GM18502 (cell line): ENCODE measurements around the gene CIRBP.

Source experiments
- ATAC-seq: cut with Tn5 transposase; IDR thresholded peaks from one replicate; pipeline ENCODE4 v1.9.1; 2021; ENCODE audit warnings: mild to moderate bottlenecking; ENCODE audit not compliant: unreplicated experiment, poor library complexity

CIRBP gene

DNA sequence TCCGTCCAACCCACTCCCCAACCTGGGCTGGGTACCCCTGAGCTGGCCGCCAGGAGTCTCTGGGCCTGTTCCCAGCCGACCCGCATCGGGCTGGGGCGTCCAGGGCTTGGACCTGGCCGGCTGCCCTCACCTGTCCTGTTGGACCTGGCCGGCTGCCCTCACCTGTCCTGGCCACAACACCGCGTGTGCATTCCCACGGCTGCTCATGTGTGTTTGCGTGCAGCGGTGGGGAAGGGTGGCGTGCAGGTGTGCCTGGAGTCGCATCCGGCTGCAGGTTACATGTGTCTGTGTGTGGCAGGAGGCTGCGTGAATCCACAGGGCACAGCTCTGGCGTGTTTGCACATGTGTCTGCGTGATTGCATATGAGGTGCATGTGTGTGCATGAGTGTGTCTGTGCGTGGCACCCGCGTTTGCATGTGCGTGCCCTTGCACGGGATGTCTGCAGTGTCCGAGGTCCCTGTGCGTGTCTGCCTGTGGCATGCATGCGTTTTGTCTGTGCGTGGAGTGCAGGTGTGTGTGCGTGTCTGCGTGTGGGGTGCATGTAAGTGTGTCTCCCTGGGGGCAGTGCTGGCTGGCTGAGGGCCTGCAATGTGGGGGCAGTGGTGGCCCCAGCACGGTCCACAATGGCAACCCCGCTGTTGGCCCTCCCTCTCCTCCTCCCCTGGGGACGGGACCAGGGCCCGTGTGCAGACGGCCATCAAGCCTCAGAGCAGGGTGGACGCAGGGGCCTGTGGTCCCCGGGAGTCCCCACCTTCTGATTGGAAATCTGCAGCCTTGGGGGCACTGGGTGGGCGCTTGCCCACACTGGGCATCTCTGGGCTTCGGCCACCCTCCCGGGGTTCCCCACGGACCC, 19.9 kb downstream of the CIRBP start:
- ATAC-seq = no peak

DNA sequence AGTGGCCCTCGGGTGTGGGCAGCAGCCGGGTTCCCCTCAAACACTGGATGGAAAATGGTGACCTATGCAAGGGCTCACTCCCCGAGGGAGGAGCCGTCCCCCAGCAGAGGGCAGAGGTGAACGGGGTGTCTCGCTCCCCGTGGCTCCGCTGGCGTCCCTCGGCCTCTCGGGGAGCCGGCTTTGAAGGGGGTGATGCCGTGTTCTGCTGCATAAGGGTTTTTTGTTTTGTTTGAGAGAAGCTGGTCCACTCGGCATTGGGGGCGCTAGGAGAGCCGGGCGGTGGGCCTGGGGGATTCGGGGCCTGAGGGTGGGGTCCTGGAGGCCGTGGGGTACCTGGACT, 20.5 kb downstream of the CIRBP start:
- no peak for ATAC-seq

DNA sequence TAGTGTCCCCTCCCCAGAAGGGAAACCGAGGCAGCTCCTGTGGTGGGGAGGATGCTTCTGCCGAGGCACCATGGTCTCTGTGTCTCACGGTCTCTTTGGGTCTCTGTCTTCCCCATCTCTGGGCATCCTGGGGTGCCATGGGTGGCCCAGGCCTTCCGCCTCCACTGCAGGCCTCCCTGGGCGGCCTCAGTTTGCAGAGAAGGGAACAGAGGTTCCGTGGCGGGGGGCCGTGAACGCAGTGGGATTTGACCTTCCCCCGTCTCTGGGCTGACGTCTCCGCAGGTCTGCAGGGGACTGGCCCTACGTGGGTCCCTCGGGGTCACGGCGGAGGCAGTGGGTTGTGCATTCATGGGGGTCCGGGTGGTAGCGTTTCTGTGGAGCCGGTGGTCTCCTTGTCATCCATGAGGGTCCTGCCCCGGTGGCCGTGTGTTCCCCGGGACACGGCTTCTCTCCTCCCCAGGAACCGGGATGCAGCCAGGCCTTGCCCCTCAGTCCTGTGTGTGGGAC, 21.1 kb downstream of the CIRBP start:
- no peak for ATAC-seq

DNA sequence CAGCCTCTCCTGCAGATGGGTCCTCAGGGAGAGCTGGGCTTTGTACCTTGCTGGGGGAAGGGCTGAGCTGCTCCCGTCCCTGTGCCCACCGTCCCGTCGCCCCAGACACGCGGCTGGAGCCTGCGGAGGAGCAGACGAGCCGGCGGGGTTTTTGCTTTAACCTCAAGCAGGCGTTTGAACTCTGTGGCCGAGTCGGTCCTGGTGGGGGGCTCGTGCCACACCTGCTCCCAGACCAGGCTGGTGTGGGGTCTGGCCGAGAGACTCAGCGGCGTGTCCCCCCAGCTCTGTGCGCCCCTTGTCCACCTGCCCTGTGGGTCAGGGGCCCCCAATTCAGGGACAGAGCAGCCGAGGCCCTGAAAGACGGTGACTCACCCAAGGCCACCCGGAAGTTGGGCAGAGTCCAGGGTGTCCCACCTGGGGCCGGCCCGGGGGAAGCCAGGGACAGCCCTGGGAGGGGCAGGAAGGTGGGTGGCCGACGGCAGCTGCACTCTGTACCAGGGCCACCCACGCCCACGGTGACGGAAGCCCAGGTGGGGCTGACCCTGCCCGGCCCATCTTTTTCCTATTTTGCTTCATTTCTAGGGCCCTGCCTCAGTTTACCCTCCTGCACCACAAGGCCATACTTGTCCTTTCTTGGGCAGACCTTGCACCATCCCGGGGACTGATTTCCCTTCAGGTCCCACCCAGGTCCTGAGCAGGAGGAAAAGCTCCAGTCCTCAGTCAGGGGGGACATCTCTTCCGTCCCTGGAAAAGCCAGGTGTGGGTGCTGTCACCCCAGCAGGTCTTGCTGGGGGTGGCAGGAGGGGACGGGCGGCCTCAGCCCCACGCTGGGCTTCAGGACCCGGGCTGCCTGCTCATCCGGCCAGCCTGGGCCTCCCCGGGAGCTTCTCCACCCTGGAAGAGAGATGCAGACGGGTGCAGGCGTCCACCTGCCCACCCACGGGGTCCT, 21.8 kb downstream of the CIRBP start:
- no peak for ATAC-seq

DNA sequence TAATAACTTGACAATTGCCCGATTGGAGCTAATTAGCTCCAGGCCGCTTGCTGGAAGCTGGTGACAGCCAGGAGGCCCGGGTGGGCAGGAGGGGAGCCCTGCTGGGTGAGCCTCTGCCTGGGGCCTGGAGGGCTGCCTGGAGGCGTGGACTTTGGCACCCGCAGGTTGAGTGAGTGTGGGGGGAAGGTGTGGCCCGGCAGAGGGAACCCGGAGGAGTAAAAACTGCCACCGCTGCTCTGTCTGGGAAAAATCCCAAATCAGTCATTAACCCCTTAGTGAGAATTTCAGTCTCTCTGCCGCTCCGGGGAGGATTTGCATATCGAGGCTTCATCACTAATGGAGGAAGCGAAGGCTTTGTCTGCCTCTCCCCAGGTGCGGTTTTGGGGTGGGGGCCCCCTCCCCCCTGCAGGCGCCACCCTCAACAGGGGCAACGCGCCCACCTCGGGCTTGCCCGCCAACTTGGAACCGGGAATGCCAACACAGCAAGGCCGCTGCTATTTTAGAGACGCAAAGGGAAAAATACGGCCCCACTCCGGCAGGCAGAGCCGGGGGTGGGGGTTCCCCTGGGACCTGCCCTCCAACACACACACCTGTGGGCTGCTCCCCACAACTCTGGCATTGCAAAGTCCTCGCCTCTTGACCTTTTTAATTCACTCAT, 22.8 kb downstream of the CIRBP start:
- ATAC-seq = no peak

DNA sequence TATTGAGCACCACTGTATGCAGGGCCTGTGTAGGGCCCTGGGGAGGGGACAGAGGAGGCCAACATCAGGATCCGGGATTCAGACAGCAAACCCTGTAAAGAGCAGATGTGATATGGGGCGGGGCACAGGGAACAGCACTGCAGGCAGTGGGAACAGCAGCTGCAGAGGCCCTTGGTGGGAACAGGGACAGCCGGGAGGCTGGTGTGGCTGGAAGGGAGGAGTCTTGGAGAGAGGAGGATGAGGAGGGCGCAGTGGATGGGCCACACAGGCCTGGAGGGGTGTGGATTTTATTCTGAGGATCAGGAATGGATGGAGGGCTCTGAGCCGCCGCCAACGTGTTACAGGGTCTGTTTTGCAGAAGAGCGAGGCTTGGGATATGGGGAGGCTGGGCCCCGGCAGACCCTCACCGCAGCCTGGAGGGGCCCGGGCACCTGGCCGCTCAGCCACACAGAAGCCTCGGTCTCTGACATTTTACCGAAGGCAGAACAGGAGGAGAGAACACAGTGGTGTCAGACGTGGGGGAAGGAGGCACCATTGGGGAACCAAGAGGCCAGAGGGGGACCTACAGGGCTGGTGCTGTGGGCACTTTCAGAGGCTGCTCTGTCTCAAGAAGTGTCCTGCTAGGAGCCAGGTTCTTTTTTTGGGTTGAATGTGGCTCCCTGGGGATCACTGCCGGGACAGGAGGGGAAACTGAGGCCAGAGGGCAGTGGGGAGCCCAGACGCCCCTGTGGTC, 23.5 kb downstream of the CIRBP start:
- ATAC-seq = no peak

DNA sequence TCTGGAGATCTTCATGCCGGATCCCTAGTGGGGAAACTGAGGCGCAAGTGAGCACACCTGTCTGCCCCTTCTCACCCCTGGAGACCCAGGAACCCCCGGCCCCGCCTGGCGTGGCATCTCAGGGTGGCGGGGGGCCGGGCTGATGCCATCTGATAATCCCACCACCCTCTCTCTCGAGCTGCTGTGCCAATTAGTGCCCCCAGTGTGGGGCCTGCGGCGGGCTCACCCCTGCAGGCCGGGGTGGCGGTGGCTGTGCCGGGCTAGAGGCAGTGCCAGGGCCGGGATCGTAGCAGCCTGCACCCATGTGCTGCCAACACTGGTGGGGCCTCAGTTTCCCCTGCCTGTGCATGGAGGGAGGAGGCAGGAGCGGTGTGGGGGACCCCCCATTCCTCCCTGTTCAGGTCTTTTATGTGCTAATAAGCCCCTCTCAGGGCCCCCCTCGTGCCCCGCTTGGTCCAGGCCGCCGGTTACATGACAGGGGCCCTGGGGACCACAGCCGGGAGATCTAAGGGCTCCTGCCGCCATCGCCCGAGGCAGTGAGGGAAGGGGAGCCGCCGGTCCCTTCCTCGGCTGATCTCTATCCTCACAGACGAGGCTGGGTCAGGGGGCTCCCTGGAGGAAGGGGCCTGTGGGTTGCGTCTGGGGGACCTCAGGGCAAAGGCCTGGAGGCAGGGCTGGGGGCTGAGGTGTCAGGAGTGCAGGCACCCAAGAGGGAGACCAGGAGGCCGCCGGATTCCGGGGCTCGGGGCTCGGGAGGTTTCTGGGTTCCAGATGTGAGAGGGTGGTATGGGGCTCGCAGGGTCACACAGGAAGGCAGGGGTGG, 24.9 kb downstream of the CIRBP start:
- no peak for ATAC-seq

DNA sequence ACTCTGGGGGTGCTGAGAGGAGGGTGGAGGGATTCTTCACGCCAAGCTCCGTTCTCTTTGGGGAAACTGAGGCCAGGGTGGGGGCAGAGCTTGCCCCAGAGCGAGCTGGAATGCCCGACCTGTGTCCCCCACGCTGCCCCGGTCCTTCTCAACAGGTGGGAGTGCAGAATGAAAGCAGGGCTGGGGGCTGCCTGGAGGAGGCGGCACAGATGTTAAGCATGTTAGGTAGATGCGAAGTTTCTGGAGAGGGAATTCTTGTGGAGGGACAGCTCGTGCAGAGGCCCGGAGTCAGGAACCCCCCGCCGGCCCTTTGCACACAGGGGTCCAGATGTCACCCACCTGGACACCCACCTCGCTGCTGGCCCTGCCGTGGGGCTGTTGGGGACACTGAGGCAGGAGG, 25.6 kb downstream of the CIRBP start:
- ATAC-seq = no peak

DNA sequence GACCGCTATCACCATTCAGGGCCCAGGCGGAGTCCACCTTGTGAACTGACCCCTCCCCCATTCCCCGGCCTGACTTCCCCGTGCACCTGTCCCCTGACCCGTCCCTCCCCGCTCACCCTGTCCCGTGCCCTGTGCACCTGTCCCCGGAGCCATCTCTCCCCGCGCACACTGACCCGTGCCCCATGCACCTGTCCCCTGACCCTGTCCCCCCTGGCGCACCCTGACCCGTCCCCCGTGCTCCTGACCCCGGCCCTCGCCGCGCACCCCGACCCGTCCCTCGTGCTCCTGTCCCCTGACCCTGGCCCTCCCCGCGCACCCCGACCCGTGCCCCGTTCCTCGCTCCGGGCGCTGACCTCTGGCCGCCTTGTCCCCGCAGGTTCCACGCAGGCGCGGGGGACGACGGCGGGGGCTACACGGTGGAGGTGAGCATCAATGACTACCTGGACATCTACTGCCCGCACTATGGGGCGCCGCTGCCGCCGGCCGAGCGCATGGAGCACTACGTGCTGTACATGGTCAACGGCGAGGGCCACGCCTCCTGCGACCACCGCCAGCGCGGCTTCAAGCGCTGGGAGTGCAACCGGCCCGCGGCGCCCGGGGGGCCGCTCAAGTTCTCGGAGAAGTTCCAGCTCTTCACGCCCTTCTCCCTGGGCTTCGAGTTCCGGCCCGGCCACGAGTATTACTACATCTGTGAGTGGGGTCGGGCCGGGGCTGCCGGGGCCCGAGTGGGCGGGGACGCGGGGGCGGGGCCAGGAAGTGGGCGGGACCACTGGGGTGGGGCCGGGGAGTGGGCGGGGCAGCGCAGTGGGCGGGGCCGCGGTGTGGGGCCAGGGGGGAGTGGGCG, 26.3 kb downstream of the CIRBP start:
- no peak for ATAC-seq

DNA sequence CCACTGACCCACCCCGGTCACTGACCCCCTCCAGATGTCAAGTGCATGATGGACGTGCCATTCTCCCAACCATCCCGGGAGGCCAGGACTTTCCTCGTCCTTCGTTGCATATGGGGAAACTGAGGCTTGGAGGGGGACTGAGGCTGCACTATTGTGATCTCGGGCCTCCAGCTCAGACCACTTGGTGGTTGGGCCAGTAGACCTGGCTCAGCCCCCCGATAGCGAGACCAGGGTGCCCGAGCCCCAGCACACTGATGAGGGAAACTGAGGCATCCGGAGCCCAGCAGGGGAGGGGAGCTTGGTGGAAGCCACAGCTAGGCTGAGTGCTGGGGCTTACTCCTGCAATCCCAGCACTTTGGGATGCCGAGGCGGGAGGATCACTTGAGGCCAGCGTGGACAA, 26.9 kb downstream of the CIRBP start:
- ATAC-seq = no peak

DNA sequence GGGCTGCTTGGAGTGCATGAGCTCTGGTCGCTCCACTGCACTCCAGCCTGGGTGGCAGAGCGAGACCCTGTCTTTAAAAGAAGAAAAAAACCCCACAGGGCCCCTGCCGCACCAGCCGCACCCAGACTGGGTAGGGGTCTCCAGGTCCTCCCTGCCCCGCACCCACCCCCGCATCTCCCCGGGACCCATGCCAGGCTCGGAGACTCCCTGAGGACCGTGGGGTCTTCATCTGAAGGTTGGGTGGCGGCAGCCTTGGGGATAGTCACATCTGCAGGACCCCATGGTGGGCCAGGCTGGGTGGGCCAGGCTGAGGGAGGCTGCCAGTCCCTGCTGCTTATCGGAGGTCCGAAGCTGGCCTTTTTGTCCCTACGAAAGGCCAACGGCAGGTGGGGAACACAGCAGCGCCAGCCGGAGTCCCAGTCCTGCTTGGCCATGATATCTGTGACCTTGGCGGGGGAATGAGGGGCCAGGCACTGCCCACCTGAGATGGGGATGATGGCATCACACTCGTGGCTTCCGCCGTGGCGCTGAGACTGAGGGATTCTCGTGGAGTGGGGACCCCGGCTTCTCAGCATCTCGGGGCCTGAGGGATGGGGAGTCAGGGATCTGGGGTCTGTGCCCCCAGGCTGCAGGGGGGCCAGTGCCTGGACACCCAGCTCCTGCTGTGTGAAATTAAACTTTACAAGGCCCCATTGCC, 27.6 kb downstream of the CIRBP start:
- no peak for ATAC-seq

DNA sequence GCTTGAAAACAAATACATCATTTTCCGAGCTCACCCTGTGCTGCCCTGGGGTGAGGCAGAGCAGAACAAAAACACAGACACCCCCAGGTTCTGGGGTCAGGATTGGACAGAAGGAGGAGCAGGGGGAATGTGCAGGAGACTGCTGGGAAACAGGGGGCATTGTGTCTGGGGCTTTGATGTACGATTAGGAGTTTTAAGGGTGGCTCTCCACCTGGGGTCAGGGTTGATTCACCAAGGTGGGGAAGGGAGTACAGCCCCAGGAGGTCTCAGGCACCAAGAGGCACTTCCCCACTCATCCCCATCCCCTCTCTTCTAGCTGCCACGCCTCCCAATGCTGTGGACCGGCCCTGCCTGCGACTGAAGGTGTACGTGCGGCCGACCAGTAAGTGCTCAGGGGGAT, 29.1 kb downstream of the CIRBP start:
- no peak for ATAC-seq

DNA sequence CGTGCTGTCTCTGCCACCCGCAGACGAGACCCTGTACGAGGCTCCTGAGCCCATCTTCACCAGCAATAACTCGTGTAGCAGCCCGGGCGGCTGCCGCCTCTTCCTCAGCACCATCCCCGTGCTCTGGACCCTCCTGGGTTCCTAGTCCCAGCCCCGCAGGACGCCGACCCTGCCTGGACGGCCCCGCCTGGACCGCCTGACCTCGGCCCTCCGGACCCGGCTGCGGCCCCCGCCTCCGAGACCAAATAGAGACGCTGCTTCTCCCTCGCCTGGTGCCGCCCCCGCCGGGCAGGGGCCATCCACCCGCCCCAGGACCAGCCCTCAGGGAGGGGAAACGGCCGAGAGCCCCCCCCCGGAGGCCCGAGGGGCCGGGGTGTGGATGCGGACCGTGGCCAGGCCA, 30.7 kb downstream of the CIRBP start:
- ATAC-seq = no peak

DNA sequence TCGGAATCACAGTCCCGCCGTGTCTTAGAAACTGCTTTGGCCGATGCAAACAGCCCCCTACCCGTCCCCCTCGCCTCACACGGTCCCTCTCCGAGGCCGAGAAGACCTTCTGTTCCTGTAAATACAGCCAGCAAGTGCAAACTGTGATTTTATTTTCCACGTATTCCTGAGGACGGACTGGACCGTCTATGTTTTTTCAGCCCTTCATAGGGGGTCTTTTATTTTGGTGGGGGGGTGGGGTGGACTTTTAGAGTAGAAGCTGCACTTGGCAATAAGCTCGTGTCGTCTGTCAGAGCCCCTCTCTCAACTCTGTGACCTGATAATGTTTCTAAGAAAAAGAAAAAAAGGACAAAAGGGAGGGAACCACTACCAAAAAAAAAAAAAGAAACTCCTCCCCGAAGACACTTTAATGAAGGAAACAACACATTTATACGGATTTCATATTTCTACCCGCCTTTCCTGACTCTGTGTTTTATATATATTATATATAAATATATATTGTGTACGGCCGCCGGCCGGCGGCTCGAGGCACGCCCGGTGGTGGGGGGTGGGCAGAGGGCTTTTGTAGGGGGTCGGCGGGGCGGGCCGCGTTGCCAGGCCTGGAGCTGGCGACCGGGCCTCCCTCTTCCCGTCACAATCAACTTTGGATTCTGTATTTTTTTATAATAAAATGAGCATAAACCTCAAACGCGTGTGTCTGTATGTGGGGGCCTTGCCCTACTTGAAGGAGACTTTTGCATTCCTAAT, 31.8 kb downstream of the CIRBP start:
- no peak for ATAC-seq

DNA sequence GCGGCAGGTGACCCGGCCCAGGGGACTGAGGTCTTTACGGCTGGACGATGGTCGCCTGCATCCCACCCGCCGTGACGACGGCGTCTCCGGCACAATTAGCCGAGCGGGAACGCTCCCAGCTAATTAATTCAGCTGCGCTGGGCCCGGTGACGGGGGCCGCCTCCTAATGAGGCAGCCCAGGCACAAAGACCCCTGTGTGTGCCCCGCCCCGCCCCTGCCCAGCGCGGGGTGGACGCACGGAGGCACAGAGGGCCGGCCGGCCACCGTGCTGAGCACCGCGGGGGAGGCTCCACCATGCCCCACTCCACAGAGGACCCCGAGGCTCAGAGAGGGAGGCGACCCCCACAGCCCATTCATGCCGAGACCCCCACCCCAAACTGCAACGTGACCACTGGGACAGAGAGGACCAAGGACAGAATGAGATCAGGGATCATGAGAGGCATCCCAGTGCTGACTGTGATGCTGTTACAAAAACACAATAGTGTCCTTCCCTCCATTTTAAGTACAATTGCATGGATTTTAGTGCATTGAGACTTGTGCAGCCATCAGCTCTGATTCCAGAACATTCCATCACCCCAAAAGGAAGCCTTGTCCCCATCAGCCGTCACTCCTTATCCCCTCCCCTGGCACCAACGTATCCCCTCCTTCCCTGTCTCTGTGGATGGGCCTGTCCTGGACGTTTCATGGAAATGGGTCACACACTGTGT, 33.6 kb downstream of the CIRBP start:
- ATAC-seq = no peak

DNA sequence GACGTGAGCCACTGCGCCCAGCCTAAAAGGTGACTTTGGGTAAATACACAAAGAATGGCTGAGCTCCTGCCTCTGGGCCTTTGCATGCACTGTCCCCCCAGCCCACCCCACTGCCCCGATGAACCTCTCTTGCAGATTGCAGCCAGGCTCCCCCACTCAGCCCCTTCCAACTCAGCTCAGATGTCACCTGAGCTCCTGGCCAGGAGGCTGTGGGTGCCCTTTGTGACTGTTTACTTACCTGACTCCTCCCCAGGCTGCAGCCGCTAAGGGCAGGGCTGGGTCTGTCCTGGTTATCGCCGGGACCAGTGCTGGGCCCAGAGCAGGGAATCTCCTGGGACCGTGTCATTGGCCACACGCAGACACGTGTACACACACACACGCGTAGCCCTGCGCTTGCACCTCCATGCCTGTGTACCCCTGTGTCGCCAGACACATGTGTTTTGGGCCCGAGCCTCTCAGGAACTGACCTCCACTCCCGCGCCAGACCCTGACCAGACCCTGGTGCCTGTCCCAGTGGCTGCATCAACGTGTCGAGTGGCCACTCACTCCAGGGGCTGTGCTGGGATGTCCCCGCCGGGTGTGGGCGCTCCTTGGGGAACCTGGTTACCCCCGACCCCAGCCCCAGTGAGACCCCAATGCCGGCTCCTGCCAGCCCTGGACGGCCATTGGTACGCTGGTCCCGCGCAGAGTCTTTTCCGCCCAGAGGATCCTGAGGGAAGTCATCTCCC, 35.2 kb downstream of the CIRBP start:
- ATAC-seq = no peak
